ENCODE results near the gene TSEN2.

TSEN2 gene

GRCh38 chr3:12471241-12471640 is 13.0 kb upstream of the TSEN2 start:
- no peak for TF ChIP-seq CTCF (IDR thresholded peaks at IDR 0.05; ENCODE audit: low read depth, low read length, missing control alignments)
- no peak for DNase-seq (ENCODE audit: extremely low read depth, low read depth)
- no peak overlapping the region for H3K4me3 ChIP-seq (replicated peaks; ENCODE audit: low read depth, low read length)

GRCh38 chr3:12472000-12472610 is 12.2 kb upstream of the TSEN2 start:
- no peak for TF ChIP-seq CTCF (IDR thresholded peaks at IDR 0.05; ENCODE audit: low read depth, low read length, missing control alignments)
- H3K4me3 ChIP-seq (replicated peaks; ENCODE audit: low read depth, low read length), result no peak overlapping the region
- no peak for DNase-seq (ENCODE audit: extremely low read depth, low read depth)

- no peak overlapping the region for H3K4me3 ChIP-seq (replicated peaks; ENCODE audit: low read depth, low read length)
- TF ChIP-seq CTCF (IDR thresholded peaks at IDR 0.05; ENCODE audit: low read depth, low read length, missing control alignments), result no peak
These were observed 11.5 kb upstream of the TSEN2 start for GRCh38 chr3:12472796-12473195.

GRCh38 chr3:12473511-12473910 is 10.8 kb upstream of the TSEN2 start:
- DNase-seq (ENCODE audit: extremely low read depth, low read depth), result peak; percentile 24
- TF ChIP-seq CTCF (IDR thresholded peaks at IDR 0.05; ENCODE audit: low read depth, low read length, missing control alignments), result no peak

More at GRCh38 chr3:12472796-12473195, 11.5 kb upstream of the TSEN2 start:
- DNase-seq (ENCODE audit: extremely low read depth, low read depth), result no peak

GRCh38 chr3:12476238-12476897 is 7.9 kb upstream of the TSEN2 start:
- TF ChIP-seq CTCF (IDR thresholded peaks at IDR 0.05; ENCODE audit: low read depth, low read length, missing control alignments), result no peak
- H3K4me3 ChIP-seq (replicated peaks; ENCODE audit: low read depth, low read length), result no peak overlapping the region
- no peak for DNase-seq (ENCODE audit: extremely low read depth, low read depth)

More at GRCh38 chr3:12473511-12473910, 10.8 kb upstream of the TSEN2 start:
- H3K4me3 ChIP-seq (replicated peaks; ENCODE audit: low read depth, low read length), result no peak overlapping the region

GRCh38 chr3:12477256-12477655 is 7.0 kb upstream of the TSEN2 start:
- no peak for DNase-seq (ENCODE audit: extremely low read depth, low read depth)
- no peak for TF ChIP-seq CTCF (IDR thresholded peaks at IDR 0.05; ENCODE audit: low read depth, low read length, missing control alignments)
- no peak overlapping the region for H3K4me3 ChIP-seq (replicated peaks; ENCODE audit: low read depth, low read length)
